HCT116 (cell line): ENCODE results near the gene GGNBP2. TPM values are rescaled to one million over a fixed set of nuclear protein-coding genes. Genes with fewer than 3 reads are reported as not detected.
A peak's percentile ranks its signal among the peaks of the same experiment; 100 is the strongest.

ENCODE experiments used
- ATAC-seq: fragments of 200-7000 bp; cut with Tn5 transposase; 2 replicates; pipeline ENCODE4 v1.9.1; 2020; ENCODE audit warnings: mild to moderate bottlenecking, moderate library complexity
- BruUV-seq: library from RNA; stranded (reverse); fragments of 400-500 nt; replicated peaks from 2 replicates; lab custom pipeline; 2021; lab: Mats Ljungman, UMichigan
- CTCF ChIA-PET: fragments of 300-600 bp; sonication (Branson Sonifier 250); formaldehyde crosslinking; loops from one replicate; lab custom pipeline; 2021; ENCODE audit warnings: antibody characterized with exemption; lab: Charles Lee
- POLR2A ChIA-PET: fragments of 300-600, 350-600 bp; sonication (Branson Sonifier 250); formaldehyde crosslinking; loops from one replicate; lab custom pipeline; 2021; ENCODE audit warnings: antibody characterized with exemption; lab: Charles Lee
- RAD21 ChIA-PET, 2 experiments: fragments of 300-600 bp; sonication (Branson Sonifier 250); formaldehyde crosslinking; loops; one replicate each; lab custom pipeline; 2023; ENCODE audit warnings: low total read pairs in 2 of 2; ENCODE audit not compliant: uncharacterized antibody in 2 of 2, unreplicated experiment in 2 of 2, low non-redundant PET in 1 of 2; lab: Charles Lee
- DNase-seq: peaks from one replicate; pipeline ENCODE4 v3.0.0-alpha.2; 2010; ENCODE audit warnings: low read depth, low spot score
- H2AFZ ChIP-seq: fragments of 200-600 bp; shearing (Covaris generic), sonication (generic); 2 replicates; pipeline ENCODE4 v1.6.1; 2017; ENCODE audit warnings: low read depth, mixed run types, mixed read lengths, antibody characterized with exemption, low read length; ENCODE audit not compliant: poor library complexity, severe bottlenecking
- H3K27ac ChIP-seq: 2 replicates; pipeline ENCODE4 v1.5.1; 2012; ENCODE audit warnings: low read depth, low read length
- H3K27me3 ChIP-seq: fragments of 200-600 bp; sonication (generic); 2 replicates; pipeline ENCODE4 v1.6.1; 2016; ENCODE audit warnings: mixed run types, low read length, mixed read lengths; ENCODE audit not compliant: insufficient read depth
- H3K36me3 ChIP-seq, 2 experiments: fragments of 200-500 bp in 1 of 2; fragments of 200-600 bp in 1 of 2; sonication (Bioruptor generic) in 1 of 2; sonication (generic) in 1 of 2; 2 replicates each; pipeline versions ENCODE4 v1.5.1 to v1.6.1; 2014 to 2016; ENCODE audit warnings: low read length in 2 of 2, inconsistent platforms in 1 of 2, mixed read lengths in 1 of 2, mixed run types in 1 of 2; ENCODE audit not compliant: insufficient read depth in 2 of 2, control insufficient read depth in 1 of 2
- H3K4me1 ChIP-seq, 2 experiments: fragments of 200-600 bp in 1 of 2; sonication (generic) in 1 of 2; 2 replicates each; pipeline versions ENCODE4 v1.5.1 to v1.6.1; 2012 to 2017; ENCODE audit warnings: low read length in 2 of 2, inconsistent platforms in 1 of 2, mild to moderate bottlenecking in 1 of 2, mixed read lengths in 1 of 2, mixed run types in 1 of 2, moderate library complexity in 1 of 2; ENCODE audit not compliant: insufficient read depth in 2 of 2, control insufficient read depth in 1 of 2
- H3K4me2 ChIP-seq: fragments of 200-600 bp; sonication (generic); 2 replicates; pipeline ENCODE4 v1.6.1; 2017; ENCODE audit warnings: mixed run types, low read length, mixed read lengths
- H3K4me3 ChIP-seq, 2 experiments: fragments of 200-600 bp in 1 of 2; sonication (generic) in 1 of 2; replicated peaks in 1 of 2; 2 replicates each; pipeline ENCODE4 v1.5.1; 2011 to 2016; ENCODE audit warnings: low read length in 2 of 2, control low read depth in 1 of 2, low read depth in 1 of 2, mild to moderate bottlenecking in 1 of 2, mixed read lengths in 1 of 2, mixed run types in 1 of 2
- H3K79me2 ChIP-seq: fragments of 200-600 bp; sonication (generic); 2 replicates; pipeline ENCODE4 v1.6.1; 2017; ENCODE audit warnings: mild to moderate bottlenecking, mixed run types, low read length, moderate library complexity, mixed read lengths; ENCODE audit not compliant: insufficient read depth
- H3K9ac ChIP-seq: fragments of 200-600 bp; sonication (generic); 2 replicates; pipeline ENCODE4 v1.6.1; 2016; ENCODE audit warnings: low read length, mixed read lengths
- H3K9me2 ChIP-seq: fragments of 200-600 bp; sonication (generic), shearing (Covaris generic); 2 replicates; pipeline ENCODE4 v1.6.1; 2017; ENCODE audit warnings: mixed run types, mild to moderate bottlenecking, moderate library complexity; ENCODE audit not compliant: insufficient read depth
- H3K9me3 ChIP-seq, 2 experiments: fragments of 200-500 bp in 1 of 2; fragments of 200-600 bp in 1 of 2; sonication (Bioruptor generic) in 1 of 2; sonication (generic) in 1 of 2; 2 replicates each; pipeline ENCODE4 v1.6.1; 2014 to 2017; ENCODE audit warnings: low read length in 2 of 2, mixed read lengths in 2 of 2, inconsistent platforms in 1 of 2, low read depth in 1 of 2, mild to moderate bottlenecking in 1 of 2, mixed run types in 1 of 2, moderate library complexity in 1 of 2; ENCODE audit not compliant: control insufficient read depth in 1 of 2, insufficient read depth in 1 of 2
- H4K20me1 ChIP-seq: fragments of 200-600 bp; sonication (generic), shearing (Covaris generic); 2 replicates; pipeline ENCODE4 v1.6.1; 2017; ENCODE audit warnings: mixed run types, mild to moderate bottlenecking, moderate library complexity; ENCODE audit not compliant: insufficient read depth
- CBX3 ChIP-seq: IDR thresholded peaks from 2 replicates; pipeline ENCODE4 v1.6.1; 2012; ENCODE audit warnings: low read depth
- EGR1 ChIP-seq: IDR thresholded peaks from 2 replicates; pipeline ENCODE4 v1.6.1; 2012; ENCODE audit warnings: low read depth
- EZH2phosphoT487 ChIP-seq: fragments of 200-600 bp; IDR thresholded peaks from 2 replicates; pipeline ENCODE4 v1.6.1; 2018; ENCODE audit warnings: antibody characterized with exemption, borderline replicate concordance
- FOSL1 ChIP-seq: IDR thresholded peaks from 2 replicates; pipeline ENCODE4 v1.6.1; 2012; ENCODE audit warnings: low read depth
- POLR2A ChIP-seq: IDR thresholded peaks from 2 replicates; pipeline ENCODE4 v1.7.0; 2011; ENCODE audit warnings: borderline replicate concordance; ENCODE audit not compliant: insufficient read depth, insufficient read length; ENCODE audit errors: extremely low read depth
- SIN3A ChIP-seq: IDR thresholded peaks from 2 replicates; pipeline ENCODE4 v1.6.1; 2012; ENCODE audit warnings: low read depth
- TCF7L2 ChIP-seq: IDR thresholded peaks from 2 replicates; pipeline ENCODE4 v1.7.0; 2011; ENCODE audit warnings: borderline replicate concordance, inconsistent platforms; ENCODE audit not compliant: insufficient read depth, insufficient read length; ENCODE audit errors: extremely low read depth
- YY1 ChIP-seq: IDR thresholded peaks from 2 replicates; pipeline ENCODE4 v1.6.1; 2011; ENCODE audit warnings: low read length, low read depth, moderate library complexity, mild to moderate bottlenecking; ENCODE audit not compliant: insufficient replicate concordance; ENCODE audit errors: extremely low read depth
- intact Hi-C: fragments of 100-400 bp; cut with micrococcal nuclease; formaldehyde crosslinking; loops from 2 replicates; pipeline ENCODE4 v1.10.0; 2022
- total RNA-seq: library from RNA; stranded (reverse); gene quantifications from one replicate; pipeline ENCODE4 v1.2.1, GENCODE V29; 2021; ENCODE audit not compliant: unreplicated experiment
- TF ChIP-seq, protein P1 (sequence below): IDR thresholded peaks from 2 replicates; pipeline ENCODE4 v1.6.1; 2012
- TF ChIP-seq, protein P2 (sequence below): IDR thresholded peaks from 2 replicates; pipeline ENCODE4 v1.6.1; 2011; ENCODE audit warnings: mild to moderate bottlenecking, low read length, moderate library complexity; ENCODE audit not compliant: insufficient replicate concordance; ENCODE audit errors: extremely low read depth
- TF ChIP-seq, protein P3 (sequence below): IDR thresholded peaks from 2 replicates; pipeline ENCODE4 v1.6.1; 2012; ENCODE audit warnings: low read depth
- TF ChIP-seq, protein P4 (sequence below), 3 experiments: fragments of 200-600 bp in 1 of 3; sonication (generic) in 1 of 3; IDR thresholded peaks in 2 of 3; conservative IDR thresholded peaks in 1 of 3; 2 replicates each; pipeline ENCODE4 v1.5.1; 2012 to 2017; ENCODE audit warnings: low read depth in 2 of 3, low read length in 2 of 3, antibody characterized with exemption in 1 of 3, borderline replicate concordance in 1 of 3, control low read depth in 1 of 3, mild to moderate bottlenecking in 1 of 3, mixed read lengths in 1 of 3, mixed run types in 1 of 3, moderate library complexity in 1 of 3; ENCODE audit not compliant: insufficient read depth in 1 of 3

Gene GGNBP2
- total RNA-seq, 1 experiment from 2014 or later = 58.2 TPM

DNA sequence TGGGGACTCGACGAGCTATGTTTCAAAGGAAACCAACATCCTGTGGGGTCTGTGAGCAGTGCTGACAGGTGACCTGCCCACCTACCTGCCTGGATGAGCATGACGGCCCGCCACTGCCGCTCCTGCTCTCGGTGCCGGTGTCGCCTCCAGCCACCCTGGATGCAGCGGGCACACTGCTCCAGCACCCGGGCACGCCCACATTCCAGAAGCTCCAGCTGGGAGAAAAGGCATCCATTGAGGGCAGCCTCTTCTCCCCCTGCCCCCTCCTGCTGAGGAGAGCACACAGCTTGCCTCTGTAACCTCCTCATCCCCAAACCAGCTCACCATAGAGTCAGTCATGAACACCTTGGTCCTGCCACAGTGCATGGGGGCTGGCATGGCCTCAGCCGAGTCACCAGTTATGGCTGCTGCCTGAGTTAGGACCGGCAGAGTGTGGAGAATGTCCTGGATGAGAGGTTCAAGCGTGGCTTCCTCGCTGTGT, 43.9 kb upstream of the GGNBP2 start:
- Histone ChIP-seq H4K20me1 (no peaks in the 10 kb centered on the region), H3K4me2 (no peak overlapping the region), H3K36me3 (peaks cover 53 to 63% of the 10 kb centered on the region in 2 experiments), H3K9ac (no peak overlapping the region), H3K4me1 (no peaks in the 10 kb centered on the region), H3K79me2 (no peaks in the 10 kb centered on the region), H3K9me2 (no peaks in the 10 kb centered on the region), H3K27me3 (no peaks in the 10 kb centered on the region), H3K27ac (no peak overlapping the region), H2AFZ (no peak overlapping the region), H3K9me3 (no peaks in the 10 kb centered on the region), H3K4me3 (no peak overlapping the region)
- TF ChIP-seq, protein P1, sequence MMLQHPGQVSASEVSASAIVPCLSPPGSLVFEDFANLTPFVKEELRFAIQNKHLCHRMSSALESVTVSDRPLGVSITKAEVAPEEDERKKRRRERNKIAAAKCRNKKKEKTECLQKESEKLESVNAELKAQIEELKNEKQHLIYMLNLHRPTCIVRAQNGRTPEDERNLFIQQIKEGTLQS = no peak
- ChIA-PET POLR2A (no interaction called here), RAD21 (no interaction called here), CTCF (no interaction called here)
- intact Hi-C loops = no loop called here
- ATAC-seq = 0 out of 2 replicates have a peak, but pooled peaks have one; percentile 21
- DNase-seq = no peak
- BruUV-seq = no TSS peak

DNA sequence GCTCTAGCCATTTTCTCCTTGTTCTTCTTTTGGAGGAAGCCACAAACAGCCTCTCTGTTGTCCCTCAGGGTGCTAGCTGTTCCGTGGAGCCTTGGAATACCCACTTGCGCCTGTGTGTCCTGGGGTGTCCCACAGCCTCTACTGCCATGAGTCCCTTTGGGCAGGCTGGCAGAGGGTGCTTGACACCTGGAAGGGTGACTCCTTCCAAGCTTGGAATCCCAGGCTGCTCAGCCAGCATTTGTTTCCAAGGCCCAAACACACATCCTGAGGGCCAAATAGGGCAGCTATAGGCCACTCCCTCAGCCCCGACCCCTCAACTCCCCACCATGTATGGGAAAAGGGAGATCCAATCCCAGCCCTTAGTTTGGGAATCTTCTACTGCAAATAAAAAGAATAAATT, 43.4 kb upstream of the GGNBP2 start:
- Histone ChIP-seq H3K27me3 (no peaks in the 10 kb centered on the region), H4K20me1 (no peaks in the 10 kb centered on the region), H3K9me3 (no peaks in the 10 kb centered on the region), H3K36me3 (peaks cover 53 to 63% of the 10 kb centered on the region in 2 experiments), H3K27ac (no peak overlapping the region), H3K4me2 (no peak overlapping the region), H3K9me2 (no peaks in the 10 kb centered on the region), H3K9ac (no peak overlapping the region), H2AFZ (no peak overlapping the region), H3K79me2 (no peaks in the 10 kb centered on the region), H3K4me3 (no peak overlapping the region), H3K4me1 (no peaks in the 10 kb centered on the region)
- BruUV-seq = no TSS peak
- intact Hi-C loops = no loop called here
- ChIA-PET POLR2A (no interaction called here), CTCF (no interaction called here), RAD21 (no interaction called here)
- DNase-seq (no peak), ATAC-seq (no peak)
- TF ChIP-seq POLR2A (no peak), SIN3A (no peak), EGR1 (no peak), CBX3 (no peak), EZH2phosphoT487 (no peak), YY1 (no peak), FOSL1 (no peak), TCF7L2 (no peak)
- TF ChIP-seq, protein P2, sequence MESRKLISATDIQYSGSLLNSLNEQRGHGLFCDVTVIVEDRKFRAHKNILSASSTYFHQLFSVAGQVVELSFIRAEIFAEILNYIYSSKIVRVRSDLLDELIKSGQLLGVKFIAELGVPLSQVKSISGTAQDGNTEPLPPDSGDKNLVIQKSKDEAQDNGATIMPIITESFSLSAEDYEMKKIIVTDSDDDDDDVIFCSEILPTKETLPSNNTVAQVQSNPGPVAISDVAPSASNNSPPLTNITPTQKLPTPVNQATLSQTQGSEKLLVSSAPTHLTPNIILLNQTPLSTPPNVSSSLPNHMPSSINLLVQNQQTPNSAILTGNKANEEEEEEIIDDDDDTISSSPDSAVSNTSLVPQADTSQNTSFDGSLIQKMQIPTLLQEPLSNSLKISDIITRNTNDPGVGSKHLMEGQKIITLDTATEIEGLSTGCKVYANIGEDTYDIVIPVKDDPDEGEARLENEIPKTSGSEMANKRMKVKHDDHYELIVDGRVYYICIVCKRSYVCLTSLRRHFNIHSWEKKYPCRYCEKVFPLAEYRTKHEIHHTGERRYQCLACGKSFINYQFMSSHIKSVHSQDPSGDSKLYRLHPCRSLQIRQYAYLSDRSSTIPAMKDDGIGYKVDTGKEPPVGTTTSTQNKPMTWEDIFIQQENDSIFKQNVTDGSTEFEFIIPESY = no peak
- TF ChIP-seq, protein P3, sequence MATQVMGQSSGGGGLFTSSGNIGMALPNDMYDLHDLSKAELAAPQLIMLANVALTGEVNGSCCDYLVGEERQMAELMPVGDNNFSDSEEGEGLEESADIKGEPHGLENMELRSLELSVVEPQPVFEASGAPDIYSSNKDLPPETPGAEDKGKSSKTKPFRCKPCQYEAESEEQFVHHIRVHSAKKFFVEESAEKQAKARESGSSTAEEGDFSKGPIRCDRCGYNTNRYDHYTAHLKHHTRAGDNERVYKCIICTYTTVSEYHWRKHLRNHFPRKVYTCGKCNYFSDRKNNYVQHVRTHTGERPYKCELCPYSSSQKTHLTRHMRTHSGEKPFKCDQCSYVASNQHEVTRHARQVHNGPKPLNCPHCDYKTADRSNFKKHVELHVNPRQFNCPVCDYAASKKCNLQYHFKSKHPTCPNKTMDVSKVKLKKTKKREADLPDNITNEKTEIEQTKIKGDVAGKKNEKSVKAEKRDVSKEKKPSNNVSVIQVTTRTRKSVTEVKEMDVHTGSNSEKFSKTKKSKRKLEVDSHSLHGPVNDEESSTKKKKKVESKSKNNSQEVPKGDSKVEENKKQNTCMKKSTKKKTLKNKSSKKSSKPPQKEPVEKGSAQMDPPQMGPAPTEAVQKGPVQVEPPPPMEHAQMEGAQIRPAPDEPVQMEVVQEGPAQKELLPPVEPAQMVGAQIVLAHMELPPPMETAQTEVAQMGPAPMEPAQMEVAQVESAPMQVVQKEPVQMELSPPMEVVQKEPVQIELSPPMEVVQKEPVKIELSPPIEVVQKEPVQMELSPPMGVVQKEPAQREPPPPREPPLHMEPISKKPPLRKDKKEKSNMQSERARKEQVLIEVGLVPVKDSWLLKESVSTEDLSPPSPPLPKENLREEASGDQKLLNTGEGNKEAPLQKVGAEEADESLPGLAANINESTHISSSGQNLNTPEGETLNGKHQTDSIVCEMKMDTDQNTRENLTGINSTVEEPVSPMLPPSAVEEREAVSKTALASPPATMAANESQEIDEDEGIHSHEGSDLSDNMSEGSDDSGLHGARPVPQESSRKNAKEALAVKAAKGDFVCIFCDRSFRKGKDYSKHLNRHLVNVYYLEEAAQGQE = no peak
- TF ChIP-seq, protein P4, sequence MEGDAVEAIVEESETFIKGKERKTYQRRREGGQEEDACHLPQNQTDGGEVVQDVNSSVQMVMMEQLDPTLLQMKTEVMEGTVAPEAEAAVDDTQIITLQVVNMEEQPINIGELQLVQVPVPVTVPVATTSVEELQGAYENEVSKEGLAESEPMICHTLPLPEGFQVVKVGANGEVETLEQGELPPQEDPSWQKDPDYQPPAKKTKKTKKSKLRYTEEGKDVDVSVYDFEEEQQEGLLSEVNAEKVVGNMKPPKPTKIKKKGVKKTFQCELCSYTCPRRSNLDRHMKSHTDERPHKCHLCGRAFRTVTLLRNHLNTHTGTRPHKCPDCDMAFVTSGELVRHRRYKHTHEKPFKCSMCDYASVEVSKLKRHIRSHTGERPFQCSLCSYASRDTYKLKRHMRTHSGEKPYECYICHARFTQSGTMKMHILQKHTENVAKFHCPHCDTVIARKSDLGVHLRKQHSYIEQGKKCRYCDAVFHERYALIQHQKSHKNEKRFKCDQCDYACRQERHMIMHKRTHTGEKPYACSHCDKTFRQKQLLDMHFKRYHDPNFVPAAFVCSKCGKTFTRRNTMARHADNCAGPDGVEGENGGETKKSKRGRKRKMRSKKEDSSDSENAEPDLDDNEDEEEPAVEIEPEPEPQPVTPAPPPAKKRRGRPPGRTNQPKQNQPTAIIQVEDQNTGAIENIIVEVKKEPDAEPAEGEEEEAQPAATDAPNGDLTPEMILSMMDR (IDR thresholded peaks at IDR 0.05 in 2 of 3, conservative IDR thresholded peaks at IDR 0.05 in 1 of 3; ENCODE audit: borderline replicate concordance in 1 of 3, insufficient read depth in 1 of 3, low read depth in 2 of 3, low read length in 2 of 3) = no peak
